Esophagus (tissue), 2 donors: ENCODE measurements around the gene DCTN2. TPM values are rescaled to one million over a fixed set of nuclear protein-coding genes. Genes with fewer than 3 reads are reported as not detected.

Experiments used
- H3K27ac ChIP-seq, 2 donors: one replicate each; pipeline ENCODE4 v1.5.1; 2013; ENCODE audit warnings: low read depth in 2 of 2, mild to moderate bottlenecking in 2 of 2, inconsistent platforms in 1 of 2, low read length in 1 of 2, moderate library complexity in 1 of 2
- H3K27me3 ChIP-seq, 2 donors: one replicate each; pipeline ENCODE4 v1.6.1; 2013; ENCODE audit warnings: low read length in 2 of 2, control low read depth in 1 of 2, mild to moderate bottlenecking in 1 of 2; ENCODE audit not compliant: insufficient read depth in 2 of 2, control insufficient read depth in 1 of 2
- H3K36me3 ChIP-seq, 2 donors: one replicate each; pipeline ENCODE4 v1.6.1; 2013; ENCODE audit warnings: low read length in 1 of 2; ENCODE audit not compliant: control insufficient read depth in 2 of 2, insufficient read depth in 2 of 2
- H3K4me1 ChIP-seq, 2 donors: one replicate each; pipeline ENCODE4 v1.6.1; 2013; ENCODE audit warnings: low read length in 1 of 2; ENCODE audit not compliant: control insufficient read depth in 2 of 2, insufficient read depth in 2 of 2
- H3K4me3 ChIP-seq, 2 donors: one replicate each; pipeline ENCODE4 v1.5.1; 2013; ENCODE audit warnings: low read length in 2 of 2, mild to moderate bottlenecking in 2 of 2, low read depth in 1 of 2, moderate library complexity in 1 of 2
- H3K9me3 ChIP-seq, 2 donors: one replicate each; pipeline ENCODE4 v1.6.1; 2013; ENCODE audit warnings: mild to moderate bottlenecking in 2 of 2, low read depth in 1 of 2, low read length in 1 of 2, moderate library complexity in 1 of 2; ENCODE audit not compliant: control insufficient read depth in 2 of 2, insufficient read depth in 1 of 2
- WGBS, 2 donors: extraction: QIAGEN DNeasy Blood & Tissue Kit; methylation state at CpG; one replicate each; pipeline ENCODE4 v1.1.7; 2013; 5-methylcytosine and 5-hydroxymethylcytosine counted together
- polyA plus RNA-seq, 2 donors: library from polyadenylated mRNA; stranded (reverse); fragments of 200-250 nt; gene quantifications; one replicate each; pipeline ENCODE4 v1.2.3, GENCODE V29; 2013
- donor health status: healthy with polysubstance abuse.
- donor health status: Bipolar disorder and iron deficiency.

Gene DCTN2
- polyA plus RNA-seq, 2 donors = 77.4 to 159 TPM

DNA sequence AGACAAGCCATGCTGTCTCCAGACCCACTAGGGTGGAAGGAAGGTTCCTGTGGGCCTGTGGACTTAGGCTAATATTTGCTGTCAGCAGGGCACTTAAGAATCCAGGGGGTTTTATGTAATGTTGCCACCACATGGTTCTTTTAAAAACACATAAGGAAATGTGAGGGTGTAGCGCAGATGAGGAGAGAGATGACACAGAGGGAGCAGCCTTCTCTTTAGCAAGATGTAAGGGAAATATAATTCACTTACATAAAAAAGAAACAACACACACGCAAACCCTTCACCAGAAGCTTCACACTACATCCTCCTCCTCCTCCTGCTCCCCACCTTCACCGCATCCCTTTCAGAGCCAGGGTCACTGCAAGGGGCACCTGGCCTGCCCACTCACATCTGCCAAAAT lies 39.1 kb upstream of the DCTN2 start:
- Histone ChIP-seq H3K4me3 (no peak overlapping the region), H3K36me3 (no peaks in the 10 kb centered on the region), H3K4me1 (no peaks in the 10 kb centered on the region), H3K27ac (no peak overlapping the region), H3K9me3 (no peaks in the 10 kb centered on the region), H3K27me3 (peaks cover 0 to 2% of the 10 kb centered on the region in 2 donors)
- 91 to 97% methylated on average over 3 of the region's 3 CpGs for WGBS, 2 donors

DNA sequence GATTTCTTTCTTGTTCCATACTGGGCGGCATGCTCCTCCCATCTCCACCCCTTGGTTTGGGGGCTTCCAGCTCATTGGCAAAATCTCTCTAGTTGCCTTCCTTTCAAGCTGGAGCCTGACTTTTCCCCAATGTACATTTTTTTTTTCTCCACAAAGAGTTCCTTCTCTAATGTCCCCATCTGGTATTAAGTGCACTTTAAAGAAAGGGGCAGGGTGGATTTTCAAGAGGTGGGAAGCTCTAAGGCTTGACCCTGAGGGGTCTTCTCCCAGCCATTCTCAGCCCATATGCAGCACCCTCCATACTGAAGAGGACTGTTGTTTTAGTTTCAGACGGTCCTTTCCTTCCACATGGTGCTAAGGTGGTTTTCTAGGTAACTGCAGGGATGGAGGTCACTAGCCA lies 38.2 kb upstream of the DCTN2 start:
- Histone ChIP-seq H3K4me1 (no peaks in the 10 kb centered on the region), H3K27ac (no peak overlapping the region), H3K9me3 (no peaks in the 10 kb centered on the region), H3K36me3 (no peaks in the 10 kb centered on the region), H3K27me3 (peaks cover 0 to 2% of the 10 kb centered on the region in 2 donors), H3K4me3 (no peak overlapping the region)
- 69 to 86% methylated on average over 2 of the region's 2 CpGs for WGBS, 2 donors

GRCh38 chr12:57584690-57585089 lies 37.7 kb upstream of the DCTN2 start:
- no peaks in the 10 kb centered on the region for H3K4me1 ChIP-seq
- H3K27ac ChIP-seq = no peak overlapping the region
- peaks cover 0 to 2% of the 10 kb centered on the region in 2 donors for H3K27me3 ChIP-seq
- H3K4me3 ChIP-seq = no peak overlapping the region
- no peaks in the 10 kb centered on the region for H3K9me3 ChIP-seq
- H3K36me3 ChIP-seq = no peaks in the 10 kb centered on the region

DNA sequence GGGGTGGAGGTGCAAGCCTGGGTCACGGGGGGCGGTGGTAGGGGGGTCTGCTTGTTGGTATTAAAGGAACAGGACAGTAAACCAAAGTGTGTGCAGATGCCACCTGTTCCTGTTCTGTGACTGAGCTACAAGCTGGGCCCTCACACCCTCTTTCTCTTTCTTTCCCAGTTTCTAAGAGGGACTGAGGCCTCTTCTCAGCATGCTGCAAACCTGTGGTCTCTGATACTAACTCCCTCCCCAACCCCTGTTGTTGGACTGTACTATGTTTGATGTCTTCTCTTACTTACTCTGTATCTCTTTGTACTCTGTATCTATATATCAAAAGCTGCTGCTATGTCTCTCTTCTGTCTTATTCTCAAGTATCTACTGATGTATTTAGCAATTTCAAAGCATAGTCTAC lies 37.1 kb upstream of the DCTN2 start:
- no peak overlapping the region for H3K4me3 ChIP-seq
- H3K36me3 ChIP-seq = no peaks in the 10 kb centered on the region
- no peaks in the 10 kb centered on the region for H3K4me1 ChIP-seq
- peaks cover 0 to 2% of the 10 kb centered on the region in 2 donors for H3K27me3 ChIP-seq
- H3K27ac ChIP-seq = no peak overlapping the region
- 99 to 100% methylated on average over 2 of the region's 2 CpGs for WGBS, 2 donors
- no peaks in the 10 kb centered on the region for H3K9me3 ChIP-seq

DNA sequence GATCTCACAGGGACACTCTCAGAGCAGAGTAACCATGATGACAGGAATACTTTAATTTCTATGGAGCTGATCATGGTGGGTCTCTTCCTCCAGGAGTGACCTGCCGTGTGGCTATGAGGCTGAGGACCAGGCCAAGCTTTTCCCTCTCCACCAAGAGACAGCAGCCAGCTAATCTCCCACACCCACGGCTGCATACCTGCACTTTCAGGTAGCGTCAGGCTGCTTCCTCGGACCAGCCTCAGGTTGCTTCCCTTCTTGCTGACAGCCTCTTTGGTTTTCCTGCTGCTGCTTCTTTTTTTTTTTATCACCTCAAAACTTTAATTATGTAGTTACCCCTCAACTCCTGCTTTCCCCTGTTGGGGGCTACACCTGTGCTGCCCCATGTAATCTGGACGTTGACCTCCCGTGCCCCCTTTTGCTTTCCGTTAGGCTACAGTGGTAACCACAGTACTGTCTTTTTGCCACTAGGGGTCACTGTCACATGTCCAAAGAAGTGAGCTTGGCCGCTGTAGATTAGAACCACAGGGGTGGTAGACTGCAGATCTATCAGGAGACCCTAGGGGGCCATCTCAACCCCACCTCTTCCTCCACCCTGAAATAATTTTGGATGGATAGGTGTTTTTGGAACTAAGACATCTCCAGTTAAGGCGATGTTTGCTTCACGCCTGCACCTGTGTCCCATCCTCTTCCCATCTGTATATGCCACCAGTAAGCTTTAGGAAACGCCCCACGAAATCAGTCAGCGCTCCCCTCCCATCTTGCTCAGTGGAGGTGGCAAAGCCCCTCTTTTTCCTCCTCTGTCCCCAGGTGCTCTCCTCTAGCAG lies 36.2 kb upstream of the DCTN2 start:
- Histone ChIP-seq H3K27me3 (peaks cover 0 to 2% of the 10 kb centered on the region in 2 donors), H3K9me3 (no peaks in the 10 kb centered on the region), H3K36me3 (no peaks in the 10 kb centered on the region), H3K4me3 (no peak overlapping the region), H3K4me1 (no peaks in the 10 kb centered on the region), H3K27ac (no peak overlapping the region)
- WGBS, 2 donors = 45 to 47% methylated on average over 13 of the region's 13 CpGs

DNA sequence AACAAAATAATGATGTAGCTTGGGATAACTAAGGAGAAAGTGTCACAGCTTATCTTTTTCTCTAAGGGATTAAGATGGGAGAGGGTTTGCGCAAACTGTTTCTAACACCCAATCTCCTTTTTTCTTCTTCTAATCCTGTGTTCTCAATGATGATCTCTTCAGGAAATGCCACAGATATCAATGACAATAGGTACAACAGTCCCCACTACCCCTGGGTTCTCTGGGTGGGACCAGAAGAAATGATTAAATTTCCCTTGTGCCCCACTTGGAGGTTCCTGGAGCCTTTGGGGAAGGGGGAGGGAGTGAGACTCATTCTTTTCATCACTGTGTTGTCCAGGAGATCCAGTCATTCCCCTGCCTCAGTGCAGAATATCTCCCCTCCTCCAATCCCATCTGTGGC lies 35.4 kb upstream of the DCTN2 start:
- H3K36me3 ChIP-seq = no peaks in the 10 kb centered on the region
- H3K27me3 ChIP-seq = no peaks in the 10 kb centered on the region
- no peaks in the 10 kb centered on the region for H3K9me3 ChIP-seq
- WGBS, 2 donors = 96 to 100% methylated on average over 1 of the region's 1 CpG
- H3K4me3 ChIP-seq = no peak overlapping the region
- H3K27ac ChIP-seq = no peak overlapping the region
- no peaks in the 10 kb centered on the region for H3K4me1 ChIP-seq

GRCh38 chr12:57581802-57582201 lies 34.8 kb upstream of the DCTN2 start:
- Histone ChIP-seq H3K4me1 (no peaks in the 10 kb centered on the region), H3K27me3 (no peaks in the 10 kb centered on the region), H3K27ac (no peak overlapping the region), H3K9me3 (no peaks in the 10 kb centered on the region), H3K4me3 (no peak overlapping the region), H3K36me3 (no peaks in the 10 kb centered on the region)
- WGBS, 2 donors = 82 to 94% methylated on average over 1 of the region's 1 CpG

GRCh38 chr12:57580466-57580795 lies 33.4 kb upstream of the DCTN2 start:
- Histone ChIP-seq H3K4me3 (no peak overlapping the region), H3K27ac (no peak overlapping the region), H3K4me1 (no peaks in the 10 kb centered on the region), H3K9me3 (no peaks in the 10 kb centered on the region), H3K27me3 (no peaks in the 10 kb centered on the region), H3K36me3 (no peaks in the 10 kb centered on the region)
- 88 to 90% methylated on average over 4 of the region's 4 CpGs for WGBS, 2 donors

- Histone ChIP-seq H3K4me1 (no peaks in the 10 kb centered on the region), H3K4me3 (no peak overlapping the region), H3K9me3 (no peaks in the 10 kb centered on the region), H3K27ac (no peak overlapping the region), H3K27me3 (no peaks in the 10 kb centered on the region), H3K36me3 (no peaks in the 10 kb centered on the region)
- WGBS, 2 donors = 84 to 90% methylated on average over 8 of the region's 8 CpGs
Observed at GRCh38 chr12:57579677-57580465, 32.9 kb upstream of the DCTN2 start.

- Histone ChIP-seq H3K27me3 (no peaks in the 10 kb centered on the region), H3K9me3 (no peaks in the 10 kb centered on the region), H3K36me3 (no peaks in the 10 kb centered on the region), H3K4me3 (no peak overlapping the region), H3K27ac (no peak overlapping the region), H3K4me1 (no peaks in the 10 kb centered on the region)
- 87 to 90% methylated on average over 2 of the region's 2 CpGs for WGBS, 2 donors
Observed at GRCh38 chr12:57579011-57579410, 32.0 kb upstream of the DCTN2 start.
